RWPE2 (cell line): ENCODE data around the gene MRGPRE.

ENCODE experiments used
- ATAC-seq: fragments of 200-7000 bp; cut with Tn5 transposase; 3 replicates; pipeline ENCODE4 v1.9.1; 2021; ENCODE audit warnings: low read depth
- DNase-seq: peaks from one replicate; pipeline ENCODE4 v3.0.0-alpha.2; 2020; ENCODE audit warnings: low spot score
- H3K27ac ChIP-seq: fragments of 450-650 bp; 2 replicates; pipeline ENCODE4 v1.5.1; 2017; ENCODE audit warnings: mild to moderate bottlenecking; ENCODE audit not compliant: poor library complexity, severe bottlenecking
- H3K27me3 ChIP-seq: fragments of 250-450 bp; sonication (Bioruptor Pico); 2 replicates; pipeline ENCODE4 v1.5.1; 2021; ENCODE audit warnings: mild to moderate bottlenecking, moderate library complexity; ENCODE audit not compliant: insufficient read depth, poor library complexity, severe bottlenecking
- H3K36me3 ChIP-seq: fragments of 250-450 bp; sonication (Bioruptor Pico); 2 replicates; pipeline ENCODE4 v1.5.1; 2020; ENCODE audit warnings: low read depth, mild to moderate bottlenecking, moderate library complexity
- H3K4me1 ChIP-seq: fragments of 250-450 bp; sonication (Bioruptor Pico); 2 replicates; pipeline ENCODE4 v1.5.1; 2021; ENCODE audit warnings: mild to moderate bottlenecking, moderate library complexity; ENCODE audit not compliant: insufficient read depth, poor library complexity, severe bottlenecking
- H3K4me3 ChIP-seq: fragments of 250-450 bp; sonication (Bioruptor Pico); 2 replicates; pipeline ENCODE4 v1.5.1; 2021; ENCODE audit warnings: mild to moderate bottlenecking, moderate library complexity; ENCODE audit not compliant: severe bottlenecking
- H3K9me3 ChIP-seq: fragments of 250-450 bp; sonication (Bioruptor Pico); 2 replicates; pipeline ENCODE4 v1.5.1; 2021; ENCODE audit warnings: mild to moderate bottlenecking, moderate library complexity; ENCODE audit not compliant: severe bottlenecking
- TF ChIP-seq, protein P1 (sequence below): fragments of 450-650 bp; IDR thresholded peaks from one replicate; pipeline ENCODE4 v1.5.1; 2017; ENCODE audit warnings: mild to moderate bottlenecking, moderate library complexity; ENCODE audit not compliant: poor library complexity, severe bottlenecking

MRGPRE gene

DNA sequence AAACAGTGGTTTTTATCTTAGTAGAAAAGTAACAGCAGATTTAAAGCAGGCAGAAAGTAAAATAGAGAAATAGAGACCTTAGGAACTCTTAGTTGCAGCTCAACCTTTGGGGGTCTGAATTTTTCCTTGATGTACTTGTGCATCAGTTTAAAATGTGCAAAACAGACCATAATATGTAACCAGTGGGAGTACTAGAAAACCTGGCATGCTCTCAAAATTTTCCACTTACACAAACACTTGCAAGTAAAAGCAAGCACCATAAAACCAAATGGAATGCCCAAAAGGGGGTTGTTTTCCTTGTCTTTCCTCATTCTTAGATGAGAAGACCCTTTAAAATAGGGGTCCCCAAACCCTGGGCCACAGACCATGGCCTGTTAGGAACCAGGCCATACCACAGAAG is 12.9 kb upstream of the MRGPRE start:
- TF ChIP-seq, protein P1, sequence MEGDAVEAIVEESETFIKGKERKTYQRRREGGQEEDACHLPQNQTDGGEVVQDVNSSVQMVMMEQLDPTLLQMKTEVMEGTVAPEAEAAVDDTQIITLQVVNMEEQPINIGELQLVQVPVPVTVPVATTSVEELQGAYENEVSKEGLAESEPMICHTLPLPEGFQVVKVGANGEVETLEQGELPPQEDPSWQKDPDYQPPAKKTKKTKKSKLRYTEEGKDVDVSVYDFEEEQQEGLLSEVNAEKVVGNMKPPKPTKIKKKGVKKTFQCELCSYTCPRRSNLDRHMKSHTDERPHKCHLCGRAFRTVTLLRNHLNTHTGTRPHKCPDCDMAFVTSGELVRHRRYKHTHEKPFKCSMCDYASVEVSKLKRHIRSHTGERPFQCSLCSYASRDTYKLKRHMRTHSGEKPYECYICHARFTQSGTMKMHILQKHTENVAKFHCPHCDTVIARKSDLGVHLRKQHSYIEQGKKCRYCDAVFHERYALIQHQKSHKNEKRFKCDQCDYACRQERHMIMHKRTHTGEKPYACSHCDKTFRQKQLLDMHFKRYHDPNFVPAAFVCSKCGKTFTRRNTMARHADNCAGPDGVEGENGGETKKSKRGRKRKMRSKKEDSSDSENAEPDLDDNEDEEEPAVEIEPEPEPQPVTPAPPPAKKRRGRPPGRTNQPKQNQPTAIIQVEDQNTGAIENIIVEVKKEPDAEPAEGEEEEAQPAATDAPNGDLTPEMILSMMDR: no peak
- ATAC-seq (no peak), DNase-seq (no peak)
- Histone ChIP-seq H3K4me3 (no peak overlapping the region), H3K36me3 (no peaks in the 10 kb centered on the region), H3K27me3 (peaks cover 6% of the 10 kb centered on the region), H3K9me3 (no peaks in the 10 kb centered on the region), H3K4me1 (no peaks in the 10 kb centered on the region), H3K27ac (no peak overlapping the region)

DNA sequence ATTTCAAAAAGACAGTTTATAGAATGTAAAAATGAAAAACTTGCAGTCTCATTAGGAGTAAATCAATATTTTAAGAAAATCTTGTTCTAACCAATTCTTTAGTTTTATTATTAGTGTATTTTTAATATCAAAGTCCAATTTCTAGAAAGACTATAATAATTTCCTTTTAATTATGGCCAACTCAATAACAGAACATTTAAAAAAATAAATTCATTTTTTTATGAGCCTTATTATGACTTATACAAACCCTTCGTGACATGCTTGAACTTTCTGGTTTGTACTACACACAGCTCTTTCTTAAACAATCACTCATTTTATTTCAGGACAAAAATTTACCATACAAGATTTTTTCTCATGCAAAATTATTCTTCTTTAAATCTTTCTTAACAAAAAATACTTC is 11.7 kb upstream of the MRGPRE start:
- Histone ChIP-seq H3K4me1 (no peaks in the 10 kb centered on the region), H3K9me3 (no peaks in the 10 kb centered on the region), H3K4me3 (no peak overlapping the region), H3K36me3 (no peaks in the 10 kb centered on the region), H3K27ac (no peak overlapping the region), H3K27me3 (peaks cover 6% of the 10 kb centered on the region)
- no peak for ATAC-seq
- TF ChIP-seq, protein P1: no peak
- DNase-seq: no peak

DNA sequence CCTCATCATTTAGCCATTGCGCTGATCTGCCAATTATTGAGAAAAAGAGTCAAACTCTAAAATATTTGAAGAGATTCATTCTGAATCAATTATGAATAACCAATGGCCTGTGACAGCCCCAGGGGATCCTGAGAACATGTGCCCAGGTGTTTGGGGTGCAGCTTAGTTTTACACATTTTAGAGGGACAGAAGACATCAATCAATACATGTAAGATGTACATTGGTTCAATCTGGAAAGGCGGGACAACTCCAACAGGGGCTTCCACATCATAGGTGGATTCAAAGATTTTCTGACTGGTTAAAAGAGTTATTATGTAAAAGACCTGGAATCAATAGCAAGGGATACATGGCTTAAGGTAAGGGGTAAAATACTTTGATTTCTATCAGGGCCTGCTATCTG is 4.9 kb upstream of the MRGPRE start:
- DNase-seq (no peak), ATAC-seq (no peak)
- no peak overlapping the region for H3K4me3 ChIP-seq
- TF ChIP-seq, protein P1: no peak
- H3K27ac ChIP-seq: no peak overlapping the region
- H3K27me3 ChIP-seq: peaks cover 17% of the 10 kb centered on the region
- H3K9me3 ChIP-seq: no peaks in the 10 kb centered on the region
- no peaks in the 10 kb centered on the region for H3K4me1 ChIP-seq
- H3K36me3 ChIP-seq: no peaks in the 10 kb centered on the region

DNA sequence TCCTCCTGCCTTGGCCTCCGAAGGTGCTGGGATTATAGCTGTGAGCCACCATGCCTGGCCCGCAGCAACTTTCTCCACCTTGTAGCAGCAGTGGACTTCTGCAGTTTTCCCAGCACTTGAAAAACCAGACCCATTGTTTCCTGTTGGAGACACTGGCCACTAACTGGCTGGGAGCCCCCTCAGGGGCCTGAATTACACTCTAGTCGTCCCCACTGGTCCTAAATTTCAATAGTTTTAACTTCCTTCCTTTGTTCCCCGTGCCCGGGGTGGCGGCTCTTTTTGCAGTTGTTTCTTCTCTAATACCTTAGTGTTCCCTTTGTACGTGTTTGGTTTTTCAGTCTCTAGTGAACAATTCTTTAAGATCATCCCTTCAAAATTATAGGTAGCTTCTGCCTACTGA is 2.6 kb upstream of the MRGPRE start:
- DNase-seq (no peak), ATAC-seq (no peak)
- Histone ChIP-seq H3K27me3 (peaks cover 26% of the 10 kb centered on the region), H3K36me3 (no peaks in the 10 kb centered on the region), H3K9me3 (no peaks in the 10 kb centered on the region), H3K4me1 (no peaks in the 10 kb centered on the region), H3K27ac (no peak overlapping the region), H3K4me3 (no peak overlapping the region)
- TF ChIP-seq, protein P1: no peak

DNA sequence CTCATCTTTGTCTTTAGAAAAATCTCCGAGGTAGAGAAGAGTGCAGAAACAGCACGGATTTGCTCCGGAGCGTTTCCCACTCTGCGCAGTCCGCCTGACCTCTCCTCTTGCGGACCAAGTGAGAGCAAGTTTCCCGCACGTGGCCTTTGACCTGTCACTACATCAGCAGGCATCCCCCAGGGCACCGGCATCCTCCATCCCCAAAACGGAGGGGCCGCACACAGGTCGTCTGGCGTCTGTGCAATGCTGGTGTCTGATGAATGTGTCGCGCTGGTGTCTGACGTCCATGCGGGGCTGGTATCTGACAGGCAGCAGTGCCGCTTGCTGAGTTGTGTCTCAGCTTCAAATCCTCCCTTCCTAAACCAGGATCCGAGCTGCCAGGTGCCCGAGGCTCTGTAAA is 739 bp upstream of the MRGPRE start:
- Histone ChIP-seq H3K36me3 (no peaks in the 10 kb centered on the region), H3K27me3 (peaks cover 26% of the 10 kb centered on the region), H3K4me3 (no peak overlapping the region), H3K9me3 (no peaks in the 10 kb centered on the region), H3K4me1 (no peaks in the 10 kb centered on the region), H3K27ac (no peak overlapping the region)
- TF ChIP-seq, protein P1: no peak
- ATAC-seq: no peak
- DNase-seq: no peak
